ENCODE data around the gene KRABD2.

Gene KRABD2

GRCh38 chr17:8365143-8365542 lies 11.4 kb downstream of the KRABD2 start:
- H3K9me3 ChIP-seq: no peaks in the 10 kb centered on the region
- TF ChIP-seq, protein P1, sequence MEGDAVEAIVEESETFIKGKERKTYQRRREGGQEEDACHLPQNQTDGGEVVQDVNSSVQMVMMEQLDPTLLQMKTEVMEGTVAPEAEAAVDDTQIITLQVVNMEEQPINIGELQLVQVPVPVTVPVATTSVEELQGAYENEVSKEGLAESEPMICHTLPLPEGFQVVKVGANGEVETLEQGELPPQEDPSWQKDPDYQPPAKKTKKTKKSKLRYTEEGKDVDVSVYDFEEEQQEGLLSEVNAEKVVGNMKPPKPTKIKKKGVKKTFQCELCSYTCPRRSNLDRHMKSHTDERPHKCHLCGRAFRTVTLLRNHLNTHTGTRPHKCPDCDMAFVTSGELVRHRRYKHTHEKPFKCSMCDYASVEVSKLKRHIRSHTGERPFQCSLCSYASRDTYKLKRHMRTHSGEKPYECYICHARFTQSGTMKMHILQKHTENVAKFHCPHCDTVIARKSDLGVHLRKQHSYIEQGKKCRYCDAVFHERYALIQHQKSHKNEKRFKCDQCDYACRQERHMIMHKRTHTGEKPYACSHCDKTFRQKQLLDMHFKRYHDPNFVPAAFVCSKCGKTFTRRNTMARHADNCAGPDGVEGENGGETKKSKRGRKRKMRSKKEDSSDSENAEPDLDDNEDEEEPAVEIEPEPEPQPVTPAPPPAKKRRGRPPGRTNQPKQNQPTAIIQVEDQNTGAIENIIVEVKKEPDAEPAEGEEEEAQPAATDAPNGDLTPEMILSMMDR (IDR thresholded peaks at IDR 0.05): no peak
- no peak for TF ChIP-seq POLR2A (IDR thresholded peaks at IDR 0.05)
- DNase-seq: no peak
- H3K27me3 ChIP-seq: no peaks in the 10 kb centered on the region
- no peak overlapping the region for H3K4me3 ChIP-seq
- H3K36me3 ChIP-seq: peaks cover 0 to 14% (median 5%) of the 10 kb centered on the region in 4 donors
- intact Hi-C loops (cut with DNase I): no loop called here
- H3K27ac ChIP-seq: no peak overlapping the region
- no peaks in the 10 kb centered on the region for H3K4me1 ChIP-seq
- peak in 1 of 4 donors; percentile 34 for ATAC-seq
- WGBS (ENCODE audit: insufficient coverage, low coverage, low lambda C conversion rate, missing lambda C conversion rate): 100% methylated on average over 1 of the region's 1 CpG

DNA sequence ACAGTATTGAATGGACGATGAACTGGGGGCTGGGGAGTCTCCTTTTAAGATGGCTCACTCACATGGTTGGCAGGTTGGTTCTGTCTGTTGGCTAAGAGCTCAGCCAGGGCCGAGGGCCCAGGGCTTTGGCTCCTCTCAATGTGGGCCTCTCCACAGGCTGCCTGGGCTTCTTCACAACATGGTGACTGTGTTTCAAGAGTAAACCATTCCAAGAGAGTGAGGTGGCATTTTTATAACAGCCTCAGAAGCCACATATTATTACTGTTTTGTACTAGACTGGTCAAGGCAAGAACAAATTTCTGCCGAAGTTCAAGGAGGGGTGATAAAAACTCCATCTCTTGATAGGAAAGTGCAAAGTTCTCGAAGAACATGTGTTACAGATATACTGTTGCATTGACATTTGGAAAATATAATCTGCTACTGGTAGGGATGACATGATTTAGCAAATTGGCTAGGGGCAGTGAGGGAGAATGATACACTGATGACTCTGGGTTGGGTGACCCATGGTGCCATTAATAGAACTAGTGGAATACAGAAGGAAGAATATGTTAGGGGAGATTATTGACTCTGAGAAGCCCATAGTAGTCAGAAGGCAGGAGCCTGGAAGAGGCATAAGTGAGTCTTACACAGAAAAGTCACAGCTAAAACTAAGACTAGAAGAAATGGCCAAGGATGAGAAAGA lies 13.7 kb downstream of the KRABD2 start:
- intact Hi-C loops (cut with DNase I): no loop called here
- ATAC-seq: no peak
- 91% methylated on average over 4 of the region's 4 CpGs for WGBS (ENCODE audit: insufficient coverage, low coverage, low lambda C conversion rate, missing lambda C conversion rate)

GRCh38 chr17:8360751-8361150 lies 15.8 kb downstream of the KRABD2 start:
- Histone ChIP-seq H3K36me3 (no peaks in the 10 kb centered on the region), H3K4me3 (no peak overlapping the region), H3K9me3 (no peaks in the 10 kb centered on the region), H3K27me3 (no peaks in the 10 kb centered on the region), H3K27ac (no peak overlapping the region), H3K4me1 (no peaks in the 10 kb centered on the region)
- 65% methylated on average over 3 of the region's 3 CpGs for WGBS (ENCODE audit: insufficient coverage, low coverage, low lambda C conversion rate, missing lambda C conversion rate)
- intact Hi-C loops (cut with DNase I): no loop called here
- TF ChIP-seq POLR2A (IDR thresholded peaks at IDR 0.05): no peak
- TF ChIP-seq, protein P1 (IDR thresholded peaks at IDR 0.05): no peak
- no peak for DNase-seq
- no peak for ATAC-seq

More for the DNA sequence above, 13.7 kb downstream of the KRABD2 start:
- DNase-seq: no peak
- Histone ChIP-seq H3K4me3 (no peak overlapping the region), H3K27ac (no peak overlapping the region), H3K4me1 (no peaks in the 10 kb centered on the region), H3K36me3 (no peaks in the 10 kb centered on the region), H3K27me3 (no peaks in the 10 kb centered on the region), H3K9me3 (no peaks in the 10 kb centered on the region)
- TF ChIP-seq POLR2A (IDR thresholded peaks at IDR 0.05): no peak
- TF ChIP-seq, protein P1 (IDR thresholded peaks at IDR 0.05): no peak

- TF ChIP-seq, protein P1 (IDR thresholded peaks at IDR 0.05): no peak
- TF ChIP-seq POLR2A (IDR thresholded peaks at IDR 0.05): no peak
- WGBS (ENCODE audit: insufficient coverage, low coverage, low lambda C conversion rate, missing lambda C conversion rate): 36% methylated on average over 3 of the region's 3 CpGs
- Histone ChIP-seq H3K27me3 (no peaks in the 10 kb centered on the region), H3K4me3 (no peak overlapping the region), H3K36me3 (no peaks in the 10 kb centered on the region), H3K4me1 (no peaks in the 10 kb centered on the region), H3K9me3 (no peaks in the 10 kb centered on the region), H3K27ac (no peak overlapping the region)
- ATAC-seq (peak in 1 of 4 donors; percentile 37), DNase-seq (no peak)
- intact Hi-C loops (cut with DNase I): no loop called here
Observed at GRCh38 chr17:8360260-8360659, 16.2 kb downstream of the KRABD2 start.
